Measurements from ENCODE around the gene IFRD2. TPM values are rescaled to one million over a fixed set of nuclear protein-coding genes. Genes with fewer than 3 reads are reported as not detected.
A peak's percentile ranks its signal among the peaks of the same experiment; 100 is the strongest.

IFRD2 gene, protein sequence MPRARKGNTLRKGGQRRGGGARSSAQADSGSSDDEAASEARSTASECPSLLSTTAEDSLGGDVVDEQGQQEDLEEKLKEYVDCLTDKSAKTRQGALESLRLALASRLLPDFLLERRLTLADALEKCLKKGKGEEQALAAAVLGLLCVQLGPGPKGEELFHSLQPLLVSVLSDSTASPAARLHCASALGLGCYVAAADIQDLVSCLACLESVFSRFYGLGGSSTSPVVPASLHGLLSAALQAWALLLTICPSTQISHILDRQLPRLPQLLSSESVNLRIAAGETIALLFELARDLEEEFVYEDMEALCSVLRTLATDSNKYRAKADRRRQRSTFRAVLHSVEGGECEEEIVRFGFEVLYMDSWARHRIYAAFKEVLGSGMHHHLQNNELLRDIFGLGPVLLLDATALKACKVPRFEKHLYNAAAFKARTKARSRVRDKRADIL
- 100 to 1,000 TPM in 1 of 6 experiments, 10 to 100 TPM in 5; 71.2 to 102 (median 74.6) TPM for total RNA-seq (2021; fragmentation: NEBNext Ultra II Directional; extraction: Animal tissue kit (Norgen Biotek cat#: 25700))
- long read RNA-seq, transcript IFRD2-202 (12 exons, 2,109 nt): major isoform, 124 of 167 reads
- long read RNA-seq, partial matches to known transcripts: 14 of 167 reads
- long read RNA-seq, other reads (novel, unspliced or antisense): 28 of 167 reads

DNA sequence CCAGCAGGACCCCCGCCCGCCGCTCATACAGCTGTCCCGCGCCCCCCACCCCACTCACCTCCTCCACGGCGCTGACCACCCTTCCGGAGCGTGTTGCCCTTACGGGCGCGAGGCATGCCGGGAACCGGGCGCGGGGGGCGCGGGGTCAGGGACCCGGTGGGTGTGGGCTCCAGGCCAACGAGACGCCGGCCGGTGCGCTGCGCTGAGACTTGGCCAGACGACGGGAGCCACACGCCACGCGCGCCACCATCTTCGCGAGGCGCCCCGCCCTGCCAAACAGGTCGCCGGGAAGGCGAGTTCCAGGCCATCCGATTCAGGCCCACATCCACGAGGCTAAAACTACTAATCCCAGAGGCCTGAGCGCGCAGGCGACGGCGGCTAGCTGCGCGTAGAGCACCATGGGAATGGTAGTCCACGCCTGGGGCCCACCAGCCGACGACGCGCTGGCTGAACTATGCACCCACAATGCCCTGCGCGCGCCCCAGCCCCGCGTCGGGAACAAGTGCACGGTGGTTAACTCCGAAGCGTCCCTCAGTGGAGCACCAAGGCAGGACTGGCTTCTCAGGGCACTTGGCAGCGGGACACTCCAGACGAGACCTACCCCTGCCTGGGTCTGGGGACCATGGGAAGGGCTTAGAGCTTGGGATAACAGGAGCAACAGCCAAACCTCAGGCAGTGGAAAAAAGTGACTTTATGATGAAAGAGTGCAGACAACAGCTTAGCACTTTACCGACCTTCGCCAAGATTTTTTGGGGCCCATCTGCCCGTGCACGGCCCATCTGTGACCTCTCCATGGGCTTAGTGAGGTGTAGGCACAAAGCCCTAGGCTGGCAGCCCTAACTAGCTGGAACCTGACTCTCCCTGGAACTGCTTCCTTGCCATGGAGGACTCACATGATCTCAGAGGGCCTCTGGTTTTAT, at the start of gene IFRD2:
IFRD2 (minus strand) TSS at position 271 of the 920 bp plus-strand sequence; CDS start at position 116, 155 bp downstream.
- no peaks in the 10 kb centered on the region for H3K9me3 Mint-ChIP-seq
- peak; percentile 98 for DNase-seq
- TF ChIP-seq, protein P1, sequence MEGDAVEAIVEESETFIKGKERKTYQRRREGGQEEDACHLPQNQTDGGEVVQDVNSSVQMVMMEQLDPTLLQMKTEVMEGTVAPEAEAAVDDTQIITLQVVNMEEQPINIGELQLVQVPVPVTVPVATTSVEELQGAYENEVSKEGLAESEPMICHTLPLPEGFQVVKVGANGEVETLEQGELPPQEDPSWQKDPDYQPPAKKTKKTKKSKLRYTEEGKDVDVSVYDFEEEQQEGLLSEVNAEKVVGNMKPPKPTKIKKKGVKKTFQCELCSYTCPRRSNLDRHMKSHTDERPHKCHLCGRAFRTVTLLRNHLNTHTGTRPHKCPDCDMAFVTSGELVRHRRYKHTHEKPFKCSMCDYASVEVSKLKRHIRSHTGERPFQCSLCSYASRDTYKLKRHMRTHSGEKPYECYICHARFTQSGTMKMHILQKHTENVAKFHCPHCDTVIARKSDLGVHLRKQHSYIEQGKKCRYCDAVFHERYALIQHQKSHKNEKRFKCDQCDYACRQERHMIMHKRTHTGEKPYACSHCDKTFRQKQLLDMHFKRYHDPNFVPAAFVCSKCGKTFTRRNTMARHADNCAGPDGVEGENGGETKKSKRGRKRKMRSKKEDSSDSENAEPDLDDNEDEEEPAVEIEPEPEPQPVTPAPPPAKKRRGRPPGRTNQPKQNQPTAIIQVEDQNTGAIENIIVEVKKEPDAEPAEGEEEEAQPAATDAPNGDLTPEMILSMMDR (IDR thresholded peaks at IDR 0.05): no peak
- H3K4me1 Mint-ChIP-seq (ENCODE audit: low read depth): peaks cover 20% of the 10 kb centered on the region
- H3K27me3 Mint-ChIP-seq (ENCODE audit: insufficient read depth): peaks cover 1% of the 10 kb centered on the region; the same call in 1 of the 2 replicates
- H3K4me3 Mint-ChIP-seq: peak within 1 kb of the TSS; percentile 92
- peaks cover 5% of the 10 kb centered on the region for H3K36me3 Mint-ChIP-seq (ENCODE audit: low read depth)
- peak within 1 kb of the TSS; percentile 95 for H3K27ac Mint-ChIP-seq

DNA sequence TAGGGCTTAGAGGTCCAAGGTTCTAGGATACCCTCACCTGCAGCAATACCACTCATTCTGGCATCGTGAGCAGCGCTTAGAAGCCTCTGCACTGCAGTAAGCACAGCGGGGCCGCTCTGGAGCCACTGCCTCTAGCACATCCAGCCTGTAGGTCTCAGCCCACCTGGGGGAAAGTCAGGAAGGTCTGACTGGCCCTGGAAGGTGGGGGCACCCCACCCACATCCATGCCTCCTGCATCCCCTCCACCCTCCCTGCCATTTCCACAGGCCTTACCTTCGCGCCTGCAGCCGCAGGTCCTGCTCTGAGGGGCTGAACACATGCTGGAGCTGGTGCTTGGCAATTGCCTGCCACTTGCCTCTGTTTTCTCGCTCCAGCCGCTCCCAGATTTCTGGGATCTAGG, 49.3 kb upstream of the IFRD2 start:
- Mint-ChIP-seq H3K9me3 (no peaks in the 10 kb centered on the region), H3K4me3 (peak overlapping the region; percentile 96), H3K27ac (no peak overlapping the region), H3K27me3 (ENCODE audit: insufficient read depth) (peaks cover 5% of the 10 kb centered on the region), H3K36me3 (ENCODE audit: low read depth) (peaks cover 18% of the 10 kb centered on the region), H3K4me1 (ENCODE audit: low read depth) (peaks cover 35% of the 10 kb centered on the region)
- TF ChIP-seq, protein P1 (IDR thresholded peaks at IDR 0.05): no peak
- no peak for DNase-seq

DNA sequence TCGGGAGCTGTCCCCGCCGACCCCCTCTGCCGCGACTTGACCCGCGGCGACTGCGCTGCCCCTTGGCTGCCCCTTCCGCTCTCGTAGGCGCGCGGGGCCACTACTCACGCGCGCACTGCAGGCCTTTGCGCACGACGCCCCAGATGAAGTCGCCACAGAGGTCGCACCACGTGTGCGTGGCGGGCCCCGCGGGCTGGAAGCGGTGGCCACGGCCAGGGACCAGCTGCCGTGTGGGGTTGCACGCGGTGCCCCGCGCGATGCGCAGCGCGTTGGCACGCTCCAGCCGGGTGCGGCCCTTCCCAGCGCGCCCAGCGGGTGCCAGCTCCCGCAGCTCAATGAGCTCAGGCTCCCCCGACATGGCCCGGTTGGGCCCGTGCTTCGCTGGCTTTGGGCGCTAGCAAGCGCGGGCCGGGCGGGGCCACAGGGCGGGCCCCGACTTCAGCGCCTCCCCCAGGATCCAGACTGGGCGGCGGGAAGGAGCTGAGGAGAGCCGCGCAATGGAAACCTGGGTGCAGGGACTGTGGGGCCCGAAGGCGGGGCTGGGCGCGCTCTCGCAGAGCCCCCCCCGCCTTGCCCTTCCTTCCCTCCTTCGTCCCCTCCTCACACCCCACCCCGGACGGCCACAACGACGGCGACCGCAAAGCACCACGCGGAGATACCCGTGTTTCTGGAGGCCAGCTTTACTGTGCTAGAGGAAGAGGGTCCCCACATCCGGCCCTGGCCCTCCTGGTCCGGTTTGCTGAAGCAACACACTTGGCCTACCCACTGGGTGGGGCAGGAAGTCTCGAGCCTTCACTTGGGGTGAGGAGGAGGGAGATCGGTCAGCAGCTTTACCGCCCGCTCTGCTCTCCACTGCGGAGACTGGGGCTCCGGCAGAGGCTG, 48.5 kb upstream of the IFRD2 start, which contains the start of gene RASSF1:
RASSF1 (minus strand) TSS at position 389 of the 882 bp plus-strand sequence; CDS start at position 358, 31 bp downstream.
- Mint-ChIP-seq H3K27me3 (ENCODE audit: insufficient read depth) (peaks cover 4% of the 10 kb centered on the region), H3K9me3 (no peaks in the 10 kb centered on the region), H3K4me3 (peak within 1 kb of the TSS; percentile 96), H3K36me3 (ENCODE audit: low read depth) (peaks cover 23% of the 10 kb centered on the region), H3K4me1 (ENCODE audit: low read depth) (peaks cover 35% of the 10 kb centered on the region), H3K27ac (peak within 1 kb of the TSS; percentile 95)
- TF ChIP-seq, protein P1 (IDR thresholded peaks at IDR 0.05): no peak; the same call in 1 of the 2 replicates
- DNase-seq: peak; percentile 48

DNA sequence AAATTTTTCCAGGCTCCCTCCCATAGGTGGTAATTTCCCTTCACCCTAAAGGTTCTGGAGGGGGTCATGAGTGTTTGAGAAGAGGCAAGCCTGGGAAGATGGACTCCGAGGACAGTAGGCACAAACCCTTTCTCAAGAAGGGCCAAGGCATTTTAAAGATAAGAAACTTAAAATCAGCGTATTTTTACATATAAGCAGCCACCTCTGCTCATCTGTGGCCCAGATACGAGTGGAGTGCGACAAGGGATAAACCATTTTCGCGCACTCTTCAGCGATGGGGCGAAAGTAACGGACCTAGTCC, 47.9 kb upstream of the IFRD2 start:
- DNase-seq: no peak
- H3K27me3 Mint-ChIP-seq (ENCODE audit: insufficient read depth): peaks cover 4% of the 10 kb centered on the region
- no peaks in the 10 kb centered on the region for H3K9me3 Mint-ChIP-seq
- peaks cover 41% of the 10 kb centered on the region for H3K4me1 Mint-ChIP-seq (ENCODE audit: low read depth)
- H3K36me3 Mint-ChIP-seq (ENCODE audit: low read depth): peaks cover 26% of the 10 kb centered on the region
- peak overlapping the region; percentile 96 for H3K4me3 Mint-ChIP-seq
- TF ChIP-seq, protein P1 (IDR thresholded peaks at IDR 0.05): no peak
- H3K27ac Mint-ChIP-seq: peak overlapping the region; percentile 95
